PC-9 (cell line): Measurements from ENCODE around the gene FAM185A.

Experiments used
- CTCF ChIP-seq: fragments of 200-600 bp; sonication (generic); conservative IDR thresholded peaks from 2 replicates; pipeline ENCODE4 v1.6.1; 2017; ENCODE audit warnings: mixed run types, antibody characterized with exemption, mild to moderate bottlenecking, moderate library complexity
- EZH2 ChIP-seq: fragments of 200-600 bp; sonication (generic); IDR thresholded peaks from 2 replicates; pipeline ENCODE4 v1.8.0; 2017; ENCODE audit warnings: antibody characterized with exemption, low read depth

GRCh38 chr7:102830197-102830596 lies 81.4 kb downstream of the FAM185A start:
- TF ChIP-seq CTCF (no peak), EZH2 (no peak)
